ENCODE results near the gene PLXNA4.

- TF ChIP-seq POLR2A (IDR thresholded peaks at IDR 0.05) (no peak), CTCF (IDR thresholded peaks at IDR 0.05) (no peak)
These were observed 87.5 kb downstream of the PLXNA4 start for GRCh38 chr7:132488634-132489302.

All from body of pancreas (tissue), 4 donors.